ENCODE results near the gene SMIM21.

The SMIM21 gene

GRCh38 chr18:75429975-75430374 is 2.5 kb upstream of the SMIM21 start:
- DNase-seq (ENCODE audit: low spot score), result no peak
- TF ChIP-seq CTCF (IDR thresholded peaks at IDR 0.05; ENCODE audit: extremely low read depth, missing control alignments), result no peak

GRCh38 chr18:75428490-75428889 is 987 bp upstream of the SMIM21 start:
- no peak for TF ChIP-seq CTCF (IDR thresholded peaks at IDR 0.05; ENCODE audit: extremely low read depth, missing control alignments)
- DNase-seq (ENCODE audit: low spot score), result no peak

- no peak for TF ChIP-seq CTCF (IDR thresholded peaks at IDR 0.05; ENCODE audit: extremely low read depth, missing control alignments)
- no peak for DNase-seq (ENCODE audit: low spot score)
These were observed 5.1 kb downstream of the SMIM21 start for GRCh38 chr18:75422341-75422910.

GRCh38 chr18:75421656-75422055 is 5.8 kb downstream of the SMIM21 start:
- TF ChIP-seq CTCF (IDR thresholded peaks at IDR 0.05; ENCODE audit: extremely low read depth, missing control alignments), result no peak
- DNase-seq (ENCODE audit: low spot score), result no peak

GRCh38 chr18:75418293-75419005 is 9.1 kb downstream of the SMIM21 start:
- TF ChIP-seq CTCF (IDR thresholded peaks at IDR 0.05; ENCODE audit: extremely low read depth, missing control alignments), result no peak
- no peak for DNase-seq (ENCODE audit: low spot score)

GRCh38 chr18:75410611-75411010 is 16.9 kb downstream of the SMIM21 start:
- no peak for TF ChIP-seq CTCF (IDR thresholded peaks at IDR 0.05; ENCODE audit: extremely low read depth, missing control alignments)
- no peak for DNase-seq (ENCODE audit: low spot score)

- TF ChIP-seq CTCF (IDR thresholded peaks at IDR 0.05; ENCODE audit: extremely low read depth, missing control alignments), result no peak
- no peak for DNase-seq (ENCODE audit: low spot score)
These were observed 17.7 kb downstream of the SMIM21 start for GRCh38 chr18:75409806-75410205.

All from GM20000 (cell line).